Measurements from ENCODE around the gene POFUT2.
"Not testable (repeated sequence)": the region's sequence is repeated elsewhere in the genome, so short reads cannot be mapped to it uniquely, and the experiment has no call there.

The POFUT2 gene

GRCh38 chr21:45326169-45326851 is 38.6 kb upstream of the POFUT2 start:
- DNase-seq (ENCODE audit: low read depth in 3 of 3) = no peak

GRCh38 chr21:45325206-45326168 is 37.8 kb upstream of the POFUT2 start:
- DNase-seq (ENCODE audit: low read depth in 3 of 3) = no peak

- DNase-seq (ENCODE audit: low read depth in 3 of 3) = no peak
These were observed 37.0 kb upstream of the POFUT2 start for GRCh38 chr21:45324489-45325205.

GRCh38 chr21:45323487-45324311 is 36.0 kb upstream of the POFUT2 start:
- no peak for DNase-seq (ENCODE audit: low read depth in 3 of 3)

- no peak for DNase-seq (ENCODE audit: low read depth in 3 of 3)
These were observed 35.3 kb upstream of the POFUT2 start for GRCh38 chr21:45322960-45323461.

GRCh38 chr21:45322231-45322959 is 34.7 kb upstream of the POFUT2 start:
- no peak for DNase-seq (ENCODE audit: low read depth in 3 of 3)

- no peak for DNase-seq (ENCODE audit: low read depth in 3 of 3)
These were observed 32.7 kb upstream of the POFUT2 start for GRCh38 chr21:45320261-45321025.

DNA sequence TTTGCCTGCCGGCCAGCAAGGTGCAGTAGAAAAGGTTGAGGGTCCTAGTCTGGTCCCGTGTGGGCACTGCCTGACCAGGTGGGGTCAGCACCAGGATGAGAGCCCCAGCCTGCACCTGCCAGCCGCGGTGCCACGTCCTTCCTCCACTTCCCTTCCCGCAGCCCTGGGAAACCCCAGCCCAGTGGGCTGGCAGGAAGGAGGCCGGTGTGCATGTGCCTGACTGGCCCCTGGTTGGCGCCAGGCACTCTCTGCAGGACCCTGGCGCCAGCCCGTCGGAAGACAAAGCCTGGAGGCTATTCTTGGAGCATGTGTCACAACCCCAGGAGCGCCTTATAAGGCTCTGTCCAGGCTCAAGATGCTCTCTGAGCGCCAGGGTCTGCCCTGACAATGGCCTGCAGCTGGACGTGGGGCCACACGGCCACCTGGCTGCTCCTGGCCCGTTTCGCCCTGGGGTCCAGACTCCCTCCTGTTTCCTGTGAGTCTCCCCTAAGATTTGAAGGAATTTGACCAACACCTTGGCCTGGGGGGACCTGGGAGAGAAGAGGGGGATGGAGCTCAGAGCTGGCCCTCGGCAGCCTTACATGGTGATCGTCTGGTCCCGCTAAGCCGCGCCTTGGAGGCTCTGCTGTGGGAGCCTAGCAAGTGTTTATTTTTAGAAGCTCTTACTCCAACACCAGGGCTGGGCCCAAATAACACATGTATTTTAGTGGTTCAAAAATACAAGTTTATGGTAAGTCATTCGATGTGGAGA is 31.9 kb upstream of the POFUT2 start:
- DNase-seq (ENCODE audit: low read depth in 3 of 3) = no peak

GRCh38 chr21:45318556-45319404 is 31.1 kb upstream of the POFUT2 start:
- no peak for DNase-seq (ENCODE audit: low read depth in 3 of 3)

GRCh38 chr21:45318146-45318555 is 30.5 kb upstream of the POFUT2 start:
- DNase-seq (ENCODE audit: low read depth in 3 of 3) = no peak

- no peak for DNase-seq (ENCODE audit: low read depth in 3 of 3)
These were observed 29.9 kb upstream of the POFUT2 start for GRCh38 chr21:45317398-45318145.

DNA sequence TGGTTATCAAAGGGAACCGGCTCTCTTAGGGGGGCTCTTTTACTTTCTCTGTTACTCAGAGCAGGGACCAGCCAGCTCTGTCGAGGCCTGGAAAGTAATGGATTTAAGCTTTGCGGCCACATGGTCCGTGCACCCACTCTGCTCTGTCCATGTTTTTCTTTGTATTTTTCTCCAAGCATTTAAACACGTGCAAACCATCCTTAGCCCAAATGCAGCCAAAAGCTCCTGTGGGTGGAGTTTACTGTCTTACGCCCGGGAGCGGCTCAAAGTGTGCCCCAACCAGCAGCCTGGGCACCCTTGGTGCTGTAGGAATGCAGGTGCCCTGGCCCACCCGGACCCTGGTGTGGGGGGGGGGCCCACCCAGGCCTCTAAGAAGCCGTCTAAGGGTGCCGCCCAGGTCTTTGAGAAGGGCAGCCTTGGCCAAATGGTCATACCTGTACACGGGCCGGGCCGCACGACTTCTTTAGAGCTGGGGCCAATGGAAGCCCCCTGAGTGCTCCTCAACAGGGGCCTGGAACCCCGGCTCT is 29.2 kb upstream of the POFUT2 start:
- DNase-seq (ENCODE audit: low read depth in 3 of 3) = no peak

GRCh38 chr21:45315676-45316470 is 28.2 kb upstream of the POFUT2 start:
- not testable (repeated sequence) for DNase-seq (ENCODE audit: low read depth in 3 of 3)

DNA sequence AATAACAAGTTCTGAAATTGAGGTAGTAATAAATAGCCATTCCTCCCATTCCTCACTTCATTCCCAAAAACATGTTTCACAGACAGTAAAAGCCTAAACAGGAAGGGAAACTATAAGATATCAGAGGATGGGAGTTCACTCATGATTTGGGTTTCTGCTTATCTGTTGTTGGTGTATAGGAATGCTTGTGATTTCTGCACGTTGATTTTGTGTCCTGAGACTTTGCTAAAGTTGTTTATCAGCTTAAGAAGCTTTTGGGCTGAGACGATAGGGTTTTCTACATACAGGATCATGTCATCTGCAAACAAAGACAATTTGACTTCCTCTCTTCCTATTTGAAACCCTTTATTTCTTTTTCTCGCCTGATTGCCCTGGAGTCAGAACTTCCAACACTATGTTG is 26.0 kb upstream of the POFUT2 start:
- DNase-seq (ENCODE audit: low read depth in 3 of 3) = no peak

DNA sequence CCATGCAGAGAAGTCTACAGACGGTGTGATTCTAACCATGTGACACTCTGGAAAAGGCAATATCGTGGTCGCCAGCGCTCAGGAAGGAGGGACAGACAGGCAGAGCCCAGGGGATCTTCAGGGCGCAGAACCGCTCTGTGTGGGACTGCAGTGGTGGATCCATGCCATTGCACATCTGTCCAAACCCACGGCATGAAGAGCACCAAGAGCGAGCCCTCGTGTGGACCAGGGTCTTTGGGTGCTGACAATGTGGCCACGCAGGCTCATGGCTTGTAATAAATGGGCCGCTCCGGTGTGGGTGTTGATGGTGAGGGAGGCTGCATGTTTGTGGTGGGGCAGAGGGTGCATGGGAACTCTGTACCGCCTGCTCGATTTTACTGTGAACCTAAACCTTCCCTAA is 25.3 kb upstream of the POFUT2 start:
- DNase-seq (ENCODE audit: low read depth in 3 of 3) = no peak

GRCh38 chr21:45312296-45312695 is 24.6 kb upstream of the POFUT2 start:
- DNase-seq (ENCODE audit: low read depth in 3 of 3) = no peak

Data from stimulated activated CD4-positive, alpha-beta T cell treated with anti-CD3 and anti-CD28 coated beads, TNF-alpha, amount 100 ng/mL, for 4 hours (primary cell).